H9 (cell line): ENCODE results near the gene ACKR4. TPM values are rescaled to one million over a fixed set of nuclear protein-coding genes. Genes with fewer than 3 reads are reported as not detected.
"Not testable (repeated sequence)": the region's sequence is repeated elsewhere in the genome, so short reads cannot be mapped to it uniquely, and the experiment has no call there.

Source experiments
- DNase-seq: peaks from one replicate; pipeline ENCODE4 v3.0.0-alpha.2; 2017
- H2AFZ ChIP-seq: one replicate; pipeline ENCODE4 v1.6.1; 2013; ENCODE audit warnings: mild to moderate bottlenecking, low read length, control low read depth, moderate library complexity
- H2AK5ac ChIP-seq: 2 replicates; pipeline ENCODE4 v1.6.1; 2013; ENCODE audit warnings: low read length, control low read depth, mixed read lengths; ENCODE audit not compliant: insufficient read length
- H2BK120ac ChIP-seq: one replicate; pipeline ENCODE4 v1.6.1; 2013; ENCODE audit warnings: low read depth, mild to moderate bottlenecking, low read length, control low read depth, inconsistent platforms; ENCODE audit not compliant: poor library complexity, severe bottlenecking
- H2BK12ac ChIP-seq: 2 replicates; pipeline ENCODE4 v1.6.1; 2013; ENCODE audit warnings: low read length, control low read depth, mixed read lengths, low read depth; ENCODE audit not compliant: insufficient read length
- H2BK15ac ChIP-seq: 2 replicates; pipeline ENCODE4 v1.6.1; 2013; ENCODE audit warnings: low read depth, low read length, control low read depth
- H2BK20ac ChIP-seq: one replicate; pipeline ENCODE4 v1.6.1; 2013; ENCODE audit warnings: low read depth, mild to moderate bottlenecking, low read length, control low read depth, inconsistent platforms; ENCODE audit not compliant: poor library complexity, severe bottlenecking
- H2BK5ac ChIP-seq: 2 replicates; pipeline ENCODE4 v1.6.1; 2013; ENCODE audit warnings: low read length, control low read depth, mixed read lengths; ENCODE audit not compliant: insufficient read length
- H3K14ac ChIP-seq: 2 replicates; pipeline ENCODE4 v1.6.1; 2013; ENCODE audit warnings: low read length, control low read depth; ENCODE audit not compliant: insufficient read depth
- H3K18ac ChIP-seq: 2 replicates; pipeline ENCODE4 v1.6.1; 2013; ENCODE audit warnings: low read depth, mild to moderate bottlenecking, mixed read lengths, low read length, control low read depth; ENCODE audit not compliant: insufficient read length
- H3K23ac ChIP-seq: 2 replicates; pipeline ENCODE4 v1.6.1; 2013; ENCODE audit warnings: low read length, control low read depth, mixed read lengths, low read depth; ENCODE audit not compliant: insufficient read length
- H3K23me2 ChIP-seq: 2 replicates; pipeline ENCODE4 v1.6.1; 2013; ENCODE audit warnings: low read depth, mild to moderate bottlenecking, mixed read lengths, low read length, control low read depth; ENCODE audit not compliant: insufficient read length, poor library complexity, severe bottlenecking
- H3K27ac ChIP-seq: 2 replicates; pipeline ENCODE4 v1.5.1; 2013; ENCODE audit warnings: low read length, control low read depth, mixed read lengths, low read depth; ENCODE audit not compliant: insufficient read length
- H3K27me3 ChIP-seq: 2 replicates; pipeline ENCODE4 v1.6.1; 2013; ENCODE audit warnings: low read length, control low read depth, inconsistent platforms; ENCODE audit not compliant: insufficient read depth
- H3K4ac ChIP-seq: 2 replicates; pipeline ENCODE4 v1.6.1; 2013; ENCODE audit warnings: low read depth, mild to moderate bottlenecking, control low read depth, inconsistent platforms, low read length, moderate library complexity
- H3K4me1 ChIP-seq: 2 replicates; pipeline ENCODE4 v1.6.1; 2013; ENCODE audit warnings: low read length, control low read depth, inconsistent platforms; ENCODE audit not compliant: insufficient read depth
- H3K4me2 ChIP-seq: 2 replicates; pipeline ENCODE4 v1.6.1; 2013; ENCODE audit warnings: low read length, control low read depth, mixed read lengths; ENCODE audit not compliant: insufficient read length, insufficient read depth
- H3K56ac ChIP-seq: 2 replicates; pipeline ENCODE4 v1.6.1; 2013; ENCODE audit warnings: low read depth, mild to moderate bottlenecking, mixed read lengths, low read length, control low read depth; ENCODE audit not compliant: insufficient read length
- H3K79me1 ChIP-seq: 2 replicates; pipeline ENCODE4 v1.6.1; 2013; ENCODE audit warnings: low read depth, mild to moderate bottlenecking, moderate library complexity, low read length, control low read depth, inconsistent platforms; ENCODE audit not compliant: insufficient read depth, poor library complexity, severe bottlenecking
- H3K79me2 ChIP-seq: 2 replicates; pipeline ENCODE4 v1.6.1; 2013; ENCODE audit warnings: low read length, control low read depth, inconsistent platforms; ENCODE audit not compliant: insufficient read depth
- H3K9ac ChIP-seq: 2 replicates; pipeline ENCODE4 v1.6.1; 2013; ENCODE audit warnings: low read length, control low read depth, mixed read lengths; ENCODE audit not compliant: insufficient read length; ENCODE audit errors: extremely low read depth
- H3K9me3 ChIP-seq: one replicate; pipeline ENCODE4 v1.6.1; 2013; ENCODE audit warnings: low read depth, low read length, inconsistent platforms; ENCODE audit not compliant: control insufficient read depth
- H3T11ph ChIP-seq: one replicate; pipeline ENCODE4 v1.6.1; 2013; ENCODE audit warnings: mild to moderate bottlenecking, low read length, control low read depth, inconsistent platforms
- H4K20me1 ChIP-seq: one replicate; pipeline ENCODE4 v1.6.1; 2013; ENCODE audit not compliant: control insufficient read depth, insufficient read length, insufficient read depth
- H4K5ac ChIP-seq: 2 replicates; pipeline ENCODE4 v1.6.1; 2013; ENCODE audit warnings: low read depth, mild to moderate bottlenecking, mixed read lengths, low read length, control low read depth; ENCODE audit not compliant: insufficient read length
- H4K8ac ChIP-seq: replicated peaks from 2 replicates; pipeline ENCODE4 v1.6.1; 2013; ENCODE audit warnings: low read length, control low read depth, mixed read lengths, low read depth; ENCODE audit not compliant: insufficient read length
- H4K91ac ChIP-seq: 2 replicates; pipeline ENCODE4 v1.6.1; 2013; ENCODE audit warnings: low read depth, mild to moderate bottlenecking, moderate library complexity, mixed read lengths, low read length, control low read depth; ENCODE audit not compliant: insufficient read length
- H3K27ac Mint-ChIP-seq, 3 experiments: 2 replicates in 2 of 3; 3 replicates in 1 of 3; pipeline ENCODE4 v1.8.0; 2020 to 2021; ENCODE audit warnings: mixed read lengths in 3 of 3, mild to moderate bottlenecking in 1 of 3, moderate library complexity in 1 of 3
- H3K27me3 Mint-ChIP-seq: 2 replicates; pipeline ENCODE4 v1.8.0; 2021; ENCODE audit warnings: low read depth, mild to moderate bottlenecking, moderate library complexity, mixed read lengths
- H3K36me3 Mint-ChIP-seq, 3 experiments: 2 replicates in 2 of 3; 3 replicates in 1 of 3; pipeline ENCODE4 v1.8.0; 2020 to 2021; ENCODE audit warnings: low read depth in 3 of 3, mixed read lengths in 3 of 3; ENCODE audit not compliant: insufficient read depth in 1 of 3
- H3K4me1 Mint-ChIP-seq, 2 experiments: 2 replicates each; pipeline ENCODE4 v1.8.0; 2020; ENCODE audit warnings: mixed read lengths in 2 of 2
- H3K4me3 Mint-ChIP-seq, 2 experiments: 2 replicates in 1 of 2; 3 replicates in 1 of 2; pipeline ENCODE4 v1.8.0; 2020 to 2021; ENCODE audit warnings: mild to moderate bottlenecking in 2 of 2, mixed read lengths in 2 of 2, moderate library complexity in 1 of 2
- H3K9me3 Mint-ChIP-seq, 2 experiments: 2 replicates in 1 of 2; 3 replicates in 1 of 2; pipeline ENCODE4 v1.8.0; 2020; ENCODE audit warnings: mild to moderate bottlenecking in 2 of 2, mixed read lengths in 2 of 2, moderate library complexity in 1 of 2
- CTCF ChIP-seq: fragments of 200-600 bp; sonication (generic); conservative IDR thresholded peaks from 3 replicates; pipeline ENCODE4 v1.8.0; 2021; ENCODE audit warnings: antibody characterized with exemption, mild to moderate bottlenecking
- WGBS: extraction: QIAGEN DNeasy Blood & Tissue Kit; methylation state at CpG from one replicate; pipeline ENCODE4 v1.1.7; 2013; ENCODE audit warnings: missing lambda C conversion rate, low lambda C conversion rate, mixed read lengths; ENCODE audit not compliant: insufficient read length; ENCODE audit errors: extremely low coverage; 5-methylcytosine and 5-hydroxymethylcytosine counted together
- total RNA-seq: library from RNA; stranded (reverse); gene quantifications from 2 replicates; pipeline ENCODE4 v1.2.1, GENCODE V29; 2021

ACKR4 gene
- total RNA-seq, 1 experiment from 2014 or later = not detected

GRCh38 chr3:132598181-132598580, 1.1 kb downstream of the ACKR4 start:
- Histone ChIP-seq H2BK12ac (no peak overlapping the region), H2BK5ac (no peak overlapping the region), H2AK5ac (no peak overlapping the region), H3K9me3 (no peaks in the 10 kb centered on the region), H3K14ac (no peak overlapping the region), H4K8ac (no peak overlapping the region), H3K9ac (no peak overlapping the region), H3K56ac (no peak overlapping the region), H3K27me3 (no peaks in the 10 kb centered on the region), H3K18ac (no peak overlapping the region), H3K4me2 (no peak overlapping the region), H3T11ph (no peak overlapping the region), H3K79me1 (no peaks in the 10 kb centered on the region), H3K23me2 (no peaks in the 10 kb centered on the region), H3K4me1 (peaks cover 4% of the 10 kb centered on the region; the same call in 1 of the 2 replicates), H2AFZ (no peak overlapping the region), H4K91ac (no peak overlapping the region), H3K79me2 (no peaks in the 10 kb centered on the region), H3K27ac (no peak overlapping the region), H3K4ac (no peak overlapping the region), H2BK20ac (no peak overlapping the region), H4K5ac (no peak overlapping the region), H3K23ac (no peak overlapping the region), H4K20me1 (no peaks in the 10 kb centered on the region), H2BK15ac (no peak overlapping the region), H2BK120ac (no peak overlapping the region)
- H3K36me3 Mint-ChIP-seq = peaks cover 0 to 5% (median 3%) of the 10 kb centered on the region in 3 experiments; a peak in 4 of 7 replicates
- no peaks in the 10 kb centered on the region for H3K9me3 Mint-ChIP-seq
- TF ChIP-seq CTCF = no peak
- H3K27ac Mint-ChIP-seq = no peak overlapping the region
- no CpG with 5 or more reads among the region's 3 CpGs for WGBS
- H3K4me3 Mint-ChIP-seq = no peak overlapping the region
- no peaks in the 10 kb centered on the region for H3K27me3 Mint-ChIP-seq
- peaks cover 5 to 6% of the 10 kb centered on the region in 2 experiments for H3K4me1 Mint-ChIP-seq
- no peak for DNase-seq

GRCh38 chr3:132600614-132601013, 3.5 kb downstream of the ACKR4 start:
- H3K27ac ChIP-seq = not testable (repeated sequence)

More at GRCh38 chr3:132600614-132601013, 3.5 kb downstream of the ACKR4 start:
- H3K27ac Mint-ChIP-seq, H3K18ac ChIP-seq, H3K79me2 ChIP-seq, H3K27me3 Mint-ChIP-seq, H3K9me3 Mint-ChIP-seq, H2BK15ac ChIP-seq, H3K36me3 Mint-ChIP-seq, H3K79me1 ChIP-seq, H3K23ac ChIP-seq, H3K56ac ChIP-seq, H3K4me2 ChIP-seq, H4K91ac ChIP-seq, H3K4me1 ChIP-seq, H2BK20ac ChIP-seq, H4K20me1 ChIP-seq, H4K8ac ChIP-seq, DNase-seq, H2BK120ac ChIP-seq, H3T11ph ChIP-seq, H2AK5ac ChIP-seq, H4K5ac ChIP-seq, H3K4me1 Mint-ChIP-seq, H2AFZ ChIP-seq, H3K27me3 ChIP-seq, H3K23me2 ChIP-seq, H2BK12ac ChIP-seq, H2BK5ac ChIP-seq, H3K4me3 Mint-ChIP-seq, H3K4ac ChIP-seq, H3K9me3 ChIP-seq, H3K9ac ChIP-seq, H3K14ac ChIP-seq: not testable (repeated sequence)
- no CpG with 5 or more reads among the region's 1 CpG for WGBS
